NCI-H2196 treated with DMSO at 0.1 percent for 48 hours (cell line): ENCODE measurements around the gene COL23A1.

ENCODE experiments used
- DNase-seq: peaks from one replicate; lab custom pipeline; 2025; ENCODE audit not compliant: unreplicated experiment; lab: John Stamatoyannopoulos, UW

The COL23A1 gene

DNA sequence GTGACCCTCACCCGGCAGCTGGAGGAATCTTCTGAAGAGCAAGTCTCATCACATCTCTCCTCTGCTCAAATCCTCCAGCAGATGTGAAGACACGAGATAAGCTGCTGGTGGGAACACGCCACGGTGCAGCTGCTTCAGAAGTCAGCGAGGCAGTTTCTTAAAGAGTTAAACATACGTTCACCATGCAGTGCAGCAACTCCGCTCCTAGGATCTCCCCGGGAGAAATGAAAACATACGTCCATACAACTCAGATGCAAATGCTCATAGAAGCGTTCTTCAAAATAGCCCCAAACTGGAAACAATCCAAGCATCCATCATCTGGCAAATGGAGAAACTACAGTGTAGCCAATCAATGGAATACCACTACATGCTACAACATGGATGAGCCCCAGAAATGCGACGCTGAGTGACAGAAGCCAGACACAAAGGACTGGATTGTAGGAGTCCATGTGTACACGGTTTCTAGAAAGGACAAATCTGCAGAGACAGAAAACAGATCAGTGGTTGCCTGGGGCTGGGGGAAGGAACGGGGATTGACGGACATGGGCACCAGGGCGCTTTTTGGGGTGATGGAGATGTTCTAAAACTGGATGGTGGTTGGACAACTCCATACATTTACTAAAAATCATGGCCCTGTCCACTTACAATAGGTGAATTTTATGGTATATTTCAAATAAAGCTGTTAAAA is 150.6 kb downstream of the COL23A1 start:
- DNase-seq = no peak

- no peak for DNase-seq
These were observed 151.4 kb downstream of the COL23A1 start for GRCh38 chr5:178438796-178439195.

GRCh38 chr5:178437386-178438075 is 152.7 kb downstream of the COL23A1 start:
- DNase-seq = no peak

GRCh38 chr5:178436326-178436940 is 153.8 kb downstream of the COL23A1 start:
- no peak for DNase-seq

DNA sequence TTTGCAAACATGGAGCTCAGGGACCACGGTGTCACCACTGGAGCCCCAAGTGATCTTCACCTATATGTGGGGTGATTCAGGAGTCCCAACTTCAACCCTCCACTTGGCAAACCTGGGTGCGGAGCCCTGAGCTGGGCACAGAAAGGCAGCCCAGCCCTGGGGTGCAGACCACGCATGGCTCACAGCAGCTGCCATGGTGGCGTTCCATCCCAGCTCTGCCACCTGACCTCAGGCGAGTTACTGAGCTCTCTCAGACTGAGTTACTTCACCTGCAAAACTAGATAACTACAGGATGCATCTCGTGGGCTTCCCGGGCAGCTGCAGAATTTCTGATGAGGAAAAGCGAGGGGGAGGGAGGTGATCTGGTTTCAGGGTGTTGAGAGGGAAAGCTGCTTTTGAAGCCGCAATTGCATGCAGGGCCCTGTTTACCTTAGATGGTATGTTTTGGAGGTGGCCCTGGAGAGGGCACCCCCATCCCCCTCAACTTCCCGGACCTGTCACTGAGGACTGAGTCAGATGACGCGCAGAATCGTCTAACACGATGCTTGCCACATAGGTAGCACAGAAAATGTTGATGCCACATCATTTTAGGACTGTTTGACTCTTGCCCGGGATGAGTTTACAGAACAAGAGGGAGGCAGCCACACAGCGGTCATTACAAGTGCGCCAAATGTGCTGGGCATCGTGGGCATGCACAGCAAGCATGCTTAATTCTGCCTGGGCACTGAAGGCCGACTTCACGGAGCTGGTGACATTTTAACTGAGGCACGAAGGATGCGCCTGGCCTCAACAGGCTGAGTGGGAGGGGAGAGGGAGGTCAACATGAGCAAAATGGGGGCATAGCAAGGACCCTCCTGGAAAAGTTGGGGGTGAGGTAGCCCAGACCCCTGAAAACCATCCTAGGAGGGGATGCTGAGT is 154.6 kb downstream of the COL23A1 start:
- no peak for DNase-seq

DNA sequence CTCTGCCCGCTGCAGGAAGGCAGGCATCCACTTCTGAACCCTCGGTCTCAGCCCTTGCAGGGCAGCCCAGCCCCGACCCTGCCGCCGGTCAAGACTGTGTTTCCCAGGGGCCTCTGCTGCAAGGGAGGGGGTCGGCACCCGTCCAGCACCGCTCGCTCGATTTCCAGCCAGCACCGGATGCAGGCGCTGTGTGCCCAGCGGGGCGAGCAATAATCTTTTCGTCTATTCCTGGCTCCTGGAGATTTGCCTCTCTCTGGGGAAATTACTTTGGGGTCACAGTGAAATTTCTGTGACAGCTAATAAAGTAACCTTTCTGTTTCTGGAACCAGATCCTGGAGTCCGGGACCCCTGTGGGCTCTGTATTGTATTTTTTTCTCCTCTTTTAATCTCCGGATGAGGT is 155.3 kb downstream of the COL23A1 start:
- no peak for DNase-seq

DNA sequence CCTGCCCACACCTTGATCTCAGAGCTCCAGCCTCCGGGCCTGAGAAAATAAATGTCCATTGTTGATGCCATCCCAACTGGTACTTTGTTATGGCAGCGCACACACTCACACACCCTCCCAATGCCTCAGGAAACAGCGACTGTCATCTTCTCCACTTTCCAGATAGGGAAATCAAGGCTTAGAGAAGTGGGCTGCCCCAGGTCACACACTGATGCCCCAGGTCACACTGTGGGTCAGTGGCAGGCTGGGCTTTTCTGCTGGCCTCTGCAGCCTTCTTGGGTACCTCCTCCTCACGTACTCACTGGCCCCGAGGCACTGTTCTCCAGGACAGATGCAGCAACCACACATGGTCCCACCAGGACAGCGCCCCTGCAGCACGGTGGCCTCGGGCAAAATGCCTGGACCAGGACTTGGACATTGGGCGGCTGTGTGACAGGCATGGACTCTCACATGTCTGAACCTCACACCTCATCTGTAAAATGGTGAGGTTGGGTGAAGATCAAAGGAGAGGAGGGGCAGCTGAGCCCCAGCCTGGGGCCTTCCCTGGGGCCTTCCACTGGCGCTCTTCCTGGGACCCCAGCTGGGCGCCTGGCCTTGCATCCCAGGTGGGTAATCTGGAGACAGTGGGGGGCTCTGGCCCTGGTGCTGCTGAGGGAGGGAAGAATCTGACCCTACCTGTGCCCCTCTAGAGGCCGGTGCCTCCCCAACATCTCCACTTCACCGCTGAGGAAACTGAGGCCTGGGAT is 156.0 kb downstream of the COL23A1 start:
- DNase-seq = no peak

DNA sequence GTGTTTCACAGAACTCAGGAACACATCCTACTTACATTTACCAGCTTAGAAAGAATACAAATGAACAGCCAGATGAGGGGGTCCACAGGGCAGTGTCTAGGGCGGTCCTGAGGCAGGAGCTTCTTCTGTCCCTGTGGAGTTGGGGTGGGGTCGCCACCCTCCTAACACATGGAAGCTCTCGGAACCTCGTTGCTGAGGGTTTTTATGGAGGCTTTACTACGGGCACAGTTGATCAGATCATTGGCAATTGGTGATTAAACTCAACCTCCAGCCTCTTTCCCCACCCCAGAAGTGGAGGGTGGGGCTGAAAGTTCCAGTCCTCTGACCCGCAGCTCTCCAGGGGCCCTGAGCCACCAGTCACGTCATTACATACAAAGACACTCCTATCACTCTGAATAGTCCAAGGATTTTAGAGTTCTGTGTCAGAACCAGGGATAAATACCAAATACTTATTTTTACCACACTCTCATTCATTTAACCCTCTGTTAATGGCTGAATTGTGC is 156.9 kb downstream of the COL23A1 start:
- no peak for DNase-seq

- no peak for DNase-seq
These were observed 157.5 kb downstream of the COL23A1 start for GRCh38 chr5:178432421-178433272.

DNA sequence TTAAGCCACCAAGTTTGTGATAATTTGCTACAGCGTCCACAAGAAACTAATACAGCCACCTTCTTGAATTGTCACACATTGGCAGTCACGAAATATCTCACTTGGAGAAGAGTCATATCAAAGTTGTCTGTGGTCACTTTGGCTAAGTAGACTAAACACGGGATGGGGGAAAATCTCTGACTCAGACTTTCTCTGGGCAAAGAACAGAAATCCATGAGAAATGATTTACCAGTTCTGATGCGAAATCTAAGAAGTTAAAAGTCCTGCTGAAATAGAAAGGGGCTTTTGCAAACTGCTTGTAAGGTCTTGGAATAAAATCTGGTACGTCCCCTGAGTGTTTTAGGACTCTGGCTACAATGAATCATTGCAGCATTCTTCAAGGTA is 158.4 kb downstream of the COL23A1 start:
- DNase-seq = no peak

GRCh38 chr5:178431063-178431781 is 159.0 kb downstream of the COL23A1 start:
- DNase-seq = no peak

DNA sequence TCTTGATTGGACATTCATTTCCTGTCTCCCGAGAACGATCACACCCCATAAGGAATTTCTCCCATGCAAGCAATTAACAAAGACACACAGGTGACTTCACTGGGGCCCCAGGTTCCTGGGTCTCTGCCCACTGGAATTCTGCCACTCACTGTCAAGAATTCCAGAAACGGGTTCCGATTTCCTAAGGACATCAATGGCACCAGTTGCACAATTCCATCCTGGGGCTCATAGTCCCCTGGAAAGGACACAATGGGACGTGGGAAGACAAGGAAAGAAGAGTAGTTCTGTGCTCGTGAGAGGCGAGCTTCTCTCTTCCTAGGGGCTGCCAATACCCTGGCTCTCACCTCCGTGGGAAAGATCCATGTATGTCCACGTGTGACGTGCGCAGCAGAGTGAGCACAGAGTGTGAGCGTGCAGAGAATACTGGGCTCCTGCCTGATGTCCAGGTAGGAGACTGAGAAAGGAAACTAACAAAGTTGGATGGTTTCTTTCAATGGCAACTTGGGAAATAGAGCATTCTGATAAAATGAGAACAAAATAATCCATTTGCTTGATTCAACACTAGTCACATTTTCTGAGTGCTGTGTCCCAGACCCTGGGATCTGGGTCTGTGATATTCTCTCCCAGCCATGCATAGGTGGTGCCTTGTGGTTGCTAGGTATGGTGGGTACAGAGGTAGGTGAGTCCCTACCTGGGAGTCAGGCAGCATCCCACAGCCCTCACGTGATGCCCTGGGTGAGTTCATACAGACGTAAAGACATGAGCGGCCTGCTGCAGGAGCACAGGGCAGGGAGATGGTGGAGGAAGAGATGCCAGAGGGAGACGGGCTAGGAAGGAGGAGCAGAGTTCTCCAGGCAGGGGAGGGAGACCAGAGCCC is 159.8 kb downstream of the COL23A1 start:
- DNase-seq = no peak

DNA sequence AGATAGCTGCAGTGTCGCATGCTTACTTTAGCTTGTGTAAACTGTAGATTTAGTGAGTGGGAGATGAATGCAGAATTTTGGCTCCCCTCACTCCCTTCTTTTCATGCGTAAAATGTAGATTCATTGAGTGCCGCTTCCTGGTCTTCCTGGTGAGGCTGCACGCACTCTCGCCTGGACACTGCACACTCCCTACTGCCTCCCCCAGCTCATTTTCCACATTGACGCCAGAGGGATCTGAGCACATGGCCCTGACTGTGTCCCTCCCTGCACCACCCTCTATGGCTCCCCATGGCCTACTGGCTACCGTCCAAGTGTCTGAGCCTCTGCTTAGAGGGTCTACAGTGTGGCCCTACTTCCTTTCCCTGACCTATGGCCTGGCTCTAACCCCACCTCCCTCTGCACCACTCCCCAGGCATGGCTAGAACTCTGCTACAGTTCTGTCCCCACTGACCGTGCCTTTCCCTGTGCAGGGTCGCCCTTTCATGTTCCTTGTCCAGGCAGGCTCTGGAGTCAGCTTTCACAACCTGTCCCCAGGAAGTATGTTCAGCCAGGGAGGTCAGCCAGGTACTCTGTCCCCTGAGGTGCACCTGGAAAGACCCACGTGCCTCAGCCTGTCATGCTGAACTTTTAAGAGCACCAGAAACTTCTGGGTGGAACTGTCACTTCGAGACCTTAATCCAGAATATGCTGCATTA is 160.6 kb downstream of the COL23A1 start:
- DNase-seq = no peak

DNA sequence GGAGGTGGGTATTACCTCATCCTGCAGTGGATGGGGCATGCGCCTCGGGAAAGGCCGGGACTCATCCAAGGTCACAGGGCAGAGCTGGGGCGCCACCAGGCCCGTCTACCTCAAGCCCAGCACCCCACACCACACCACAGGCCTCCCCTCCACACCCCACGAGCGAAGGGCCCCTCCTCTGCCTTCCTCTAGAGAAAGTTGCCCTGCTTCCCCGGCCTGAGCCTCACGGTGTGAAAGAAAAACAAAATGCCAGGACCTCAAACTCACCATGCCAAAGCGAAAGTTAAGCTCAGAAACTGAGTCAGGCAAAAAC is 161.1 kb downstream of the COL23A1 start:
- no peak for DNase-seq

- no peak for DNase-seq
These were observed 161.6 kb downstream of the COL23A1 start for GRCh38 chr5:178428341-178429155.

GRCh38 chr5:178427576-178428197 is 162.5 kb downstream of the COL23A1 start:
- DNase-seq = no peak
